Omental fat pad (tissue), 4 donors: ENCODE data around the gene SH3PXD2B. TPM values are rescaled to one million over a fixed set of nuclear protein-coding genes. Genes with fewer than 3 reads are reported as not detected.
A peak's percentile ranks its signal among the peaks of the same experiment; 100 is the strongest.

ENCODE experiments used
- ATAC-seq: fragments of 150-250 bp; one replicate; pipeline ENCODE4 v1.9.1; 2016; ENCODE audit warnings: mild to moderate bottlenecking, moderate library complexity; ENCODE audit not compliant: low FRiP score
- DNase-seq: peaks from one replicate; pipeline ENCODE4 v3.0.0-alpha.2; 2019; ENCODE audit warnings: low spot score
- total RNA-seq, 4 donors: library from RNA; depleted of rRNA; stranded (reverse); fragments of >200 nt; gene quantifications; one replicate each; pipeline ENCODE4 v1.1.0, GENCODE V29; 2016
- TF ChIP-seq, protein P1 (sequence below), 3 donors: fragments of 450-650 bp; IDR thresholded peaks; one replicate each; pipeline ENCODE4 v1.5.1; 2016 to 2017; ENCODE audit warnings: antibody characterized with exemption in 3 of 3, mild to moderate bottlenecking in 3 of 3, moderate library complexity in 2 of 3

The SH3PXD2B gene
- total RNA-seq, 4 donors from 2014 or later: 29.3 to 47.1 (median 44.3) TPM

DNA sequence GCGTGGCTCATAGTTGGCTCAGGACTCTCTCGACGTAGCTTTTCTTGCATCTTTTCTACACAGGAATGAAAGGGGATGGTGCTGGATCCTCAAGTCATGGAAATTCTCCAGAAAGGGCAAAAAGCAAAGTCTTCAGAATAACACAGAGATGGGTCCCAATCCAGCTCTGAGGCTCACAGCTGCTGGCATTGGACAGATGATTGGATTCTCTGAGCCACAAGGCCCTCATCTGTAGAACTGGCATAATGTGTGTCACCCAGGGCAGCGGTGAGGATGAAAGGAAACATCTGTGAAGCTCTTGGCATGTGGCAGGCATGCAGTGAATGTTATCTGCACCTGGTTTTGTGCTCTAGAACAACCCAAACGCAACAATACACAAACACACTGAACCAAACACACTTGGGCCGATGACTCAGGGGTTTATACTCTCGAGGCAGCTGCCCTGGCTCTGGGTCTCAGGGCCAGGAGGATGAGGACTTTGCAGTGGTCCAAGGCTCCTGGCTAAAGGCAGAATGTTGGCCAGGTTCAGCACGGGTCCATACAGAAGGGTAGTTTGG, 106.8 kb downstream of the SH3PXD2B start:
- DNase-seq (no peak), ATAC-seq (peak; percentile 4)
- TF ChIP-seq, protein P1, sequence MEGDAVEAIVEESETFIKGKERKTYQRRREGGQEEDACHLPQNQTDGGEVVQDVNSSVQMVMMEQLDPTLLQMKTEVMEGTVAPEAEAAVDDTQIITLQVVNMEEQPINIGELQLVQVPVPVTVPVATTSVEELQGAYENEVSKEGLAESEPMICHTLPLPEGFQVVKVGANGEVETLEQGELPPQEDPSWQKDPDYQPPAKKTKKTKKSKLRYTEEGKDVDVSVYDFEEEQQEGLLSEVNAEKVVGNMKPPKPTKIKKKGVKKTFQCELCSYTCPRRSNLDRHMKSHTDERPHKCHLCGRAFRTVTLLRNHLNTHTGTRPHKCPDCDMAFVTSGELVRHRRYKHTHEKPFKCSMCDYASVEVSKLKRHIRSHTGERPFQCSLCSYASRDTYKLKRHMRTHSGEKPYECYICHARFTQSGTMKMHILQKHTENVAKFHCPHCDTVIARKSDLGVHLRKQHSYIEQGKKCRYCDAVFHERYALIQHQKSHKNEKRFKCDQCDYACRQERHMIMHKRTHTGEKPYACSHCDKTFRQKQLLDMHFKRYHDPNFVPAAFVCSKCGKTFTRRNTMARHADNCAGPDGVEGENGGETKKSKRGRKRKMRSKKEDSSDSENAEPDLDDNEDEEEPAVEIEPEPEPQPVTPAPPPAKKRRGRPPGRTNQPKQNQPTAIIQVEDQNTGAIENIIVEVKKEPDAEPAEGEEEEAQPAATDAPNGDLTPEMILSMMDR (IDR thresholded peaks at IDR 0.05): no peak

DNA sequence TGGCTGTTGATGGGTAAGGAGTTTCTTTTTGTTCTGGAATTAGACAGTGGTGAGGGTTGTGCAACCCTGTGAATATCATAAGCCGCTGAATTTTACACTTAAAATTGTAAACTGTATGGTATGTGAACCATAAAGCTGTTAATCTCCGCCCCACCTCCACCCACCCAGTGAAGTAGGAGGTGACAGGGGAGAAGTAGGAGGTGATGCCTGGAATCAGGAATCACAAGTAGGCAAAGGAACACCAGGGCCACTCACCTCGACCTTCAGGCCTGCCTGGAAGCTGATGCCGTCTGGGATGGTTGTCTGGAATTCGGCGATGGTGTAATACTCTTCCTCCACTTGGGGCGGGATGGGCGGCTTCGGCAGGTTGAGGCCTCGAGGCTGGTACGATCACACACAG, 108.4 kb downstream of the SH3PXD2B start:
- TF ChIP-seq, protein P1 (IDR thresholded peaks at IDR 0.05): no peak
- ATAC-seq: no peak
- DNase-seq: no peak

DNA sequence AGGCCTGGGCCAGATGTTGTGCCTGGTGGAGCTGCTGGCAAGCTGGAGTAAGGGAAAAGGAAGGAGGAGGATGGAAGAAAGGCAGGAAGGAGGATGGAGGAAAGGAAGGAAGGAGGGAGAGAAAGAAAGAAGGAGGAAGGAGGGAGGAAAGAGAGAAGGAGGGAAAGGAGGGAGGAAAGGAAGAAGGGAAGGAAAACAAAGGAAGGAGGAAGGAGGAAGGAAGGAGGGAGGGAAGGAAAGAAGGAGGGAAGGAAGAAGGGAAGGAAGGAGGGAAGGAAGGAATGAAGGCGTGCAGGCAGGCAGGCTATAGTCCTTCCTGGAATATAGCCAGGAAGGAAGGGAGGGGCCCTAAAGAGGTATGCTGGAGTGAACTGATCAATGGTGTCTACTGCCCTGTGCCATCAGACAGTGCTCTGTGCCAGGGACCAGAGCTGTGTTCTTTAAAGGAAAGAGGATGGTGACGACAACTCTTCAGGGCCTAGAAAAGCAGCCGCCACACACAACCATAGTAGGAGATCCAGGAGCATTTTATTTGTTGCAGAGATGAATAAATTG, 109.4 kb downstream of the SH3PXD2B start:
- TF ChIP-seq, protein P1 (IDR thresholded peaks at IDR 0.05): no peak
- DNase-seq (no peak), ATAC-seq (no peak)

DNA sequence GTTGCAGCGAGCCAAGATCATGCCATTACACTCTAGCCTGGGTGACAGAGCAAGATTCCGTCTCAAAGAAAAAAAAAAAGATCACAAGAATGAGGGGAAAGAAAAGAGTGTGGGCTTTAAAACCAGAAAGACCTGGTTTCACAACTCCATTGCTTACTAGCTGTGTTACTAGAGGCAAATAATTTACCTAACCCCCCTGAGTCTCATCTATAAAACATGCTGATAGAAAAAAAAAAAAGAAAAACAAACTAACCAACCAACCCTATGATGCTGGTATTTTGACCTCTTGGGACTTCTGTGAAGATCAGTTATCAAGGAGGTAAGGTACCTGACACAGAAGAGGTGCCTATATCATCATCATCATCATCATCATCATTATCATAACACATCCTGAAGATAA, 110.6 kb downstream of the SH3PXD2B start:
- TF ChIP-seq, protein P1 (IDR thresholded peaks at IDR 0.05): no peak
- ATAC-seq (no peak), DNase-seq (no peak)

DNA sequence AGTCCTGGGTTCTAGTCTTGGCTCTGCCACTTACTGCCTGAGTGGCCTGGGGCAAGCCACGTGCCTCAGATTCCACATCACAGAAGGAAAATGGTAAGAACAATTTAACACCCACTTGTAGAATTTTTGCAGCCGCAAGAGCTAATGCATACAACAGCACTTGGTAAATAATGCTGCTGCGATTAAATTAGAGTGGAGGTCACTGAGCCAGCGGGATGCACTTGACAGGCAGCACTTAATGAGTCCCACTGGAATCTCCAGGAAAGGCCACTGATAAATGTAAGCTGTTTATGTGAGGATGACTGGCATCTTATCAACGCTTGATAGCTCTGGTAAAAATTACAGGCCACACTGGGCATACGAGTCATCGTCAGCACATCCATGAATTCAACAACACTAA, 111.4 kb downstream of the SH3PXD2B start:
- DNase-seq (no peak), ATAC-seq (no peak)
- TF ChIP-seq, protein P1 (IDR thresholded peaks at IDR 0.05): no peak

DNA sequence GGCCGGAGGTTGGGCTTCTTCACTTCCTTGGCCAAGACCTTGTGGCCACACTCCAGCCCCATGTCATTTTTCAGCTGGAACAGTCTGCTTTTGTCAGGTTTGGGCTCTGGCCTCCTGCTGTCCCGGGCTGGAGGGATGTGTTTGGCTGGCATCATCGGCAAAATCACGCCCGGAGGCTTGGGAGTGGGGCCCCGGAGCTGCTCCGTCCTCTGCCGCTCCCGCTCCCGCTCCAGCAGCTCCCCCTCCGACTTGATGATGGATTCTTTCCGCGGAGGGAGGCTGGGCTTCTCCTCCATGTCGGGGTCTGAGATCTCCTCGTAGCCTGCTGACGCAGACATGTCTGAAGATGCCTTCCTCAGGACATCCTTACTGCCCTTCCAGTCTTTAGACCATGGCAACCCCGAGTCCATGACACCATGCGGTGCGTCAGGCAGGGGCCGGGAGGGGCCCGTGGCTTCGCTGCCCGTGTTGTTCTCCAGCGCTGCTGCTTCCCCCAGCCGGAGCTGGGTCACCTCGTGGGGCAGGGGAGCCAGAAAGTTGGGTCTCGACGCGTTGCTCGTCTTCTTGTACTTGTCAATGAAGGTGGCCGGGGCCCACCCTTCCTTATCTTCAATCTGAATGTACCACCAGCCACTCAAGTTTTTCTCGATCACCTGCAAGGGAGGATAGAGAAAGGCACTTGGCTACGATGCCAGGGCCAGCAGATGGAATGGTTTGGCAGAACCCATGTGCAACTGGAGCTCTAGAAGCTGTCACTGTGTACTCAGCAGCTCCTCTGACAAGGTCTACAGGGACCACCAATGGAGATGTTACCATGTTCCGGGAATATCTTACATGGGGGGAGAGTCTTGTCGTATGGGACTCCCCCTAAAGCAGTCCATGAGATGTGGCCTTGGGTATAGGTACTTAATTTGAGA, 114.8 kb downstream of the SH3PXD2B start:
- no peak for DNase-seq
- ATAC-seq: no peak
- TF ChIP-seq, protein P1 (IDR thresholded peaks at IDR 0.05): no peak
